Measurements from ENCODE around the gene RNF111. TPM values are rescaled to one million over a fixed set of nuclear protein-coding genes. Genes with fewer than 3 reads are reported as not detected.

The RNF111 gene
- total and polyA plus RNA-seq, 4 donors = 8.7 to 52.0 (median 19.5) TPM

GRCh38 chr15:59074607-59075006 is 87.1 kb downstream of the RNF111 start:
- no peaks in the 10 kb centered on the region for H3K4me1 ChIP-seq (ENCODE audit: control insufficient read depth in 5 of 5, insufficient read depth in 5 of 5, low read length in 5 of 5)
- WGBS, 2 donors = 92 to 94% methylated on average over 1 of the region's 1 CpG
- H3K9me3 ChIP-seq (ENCODE audit: control insufficient read depth in 4 of 4, insufficient read depth in 3 of 4, low read length in 3 of 4) = peaks cover 0 to 4% (median 1%) of the 10 kb centered on the region in 4 donors
- no peak overlapping the region for H3K9ac ChIP-seq (ENCODE audit: insufficient read depth in 1 of 2, low read length in 2 of 2)
- ATAC-seq (ENCODE audit: insufficient read depth, low FRiP score) (no peak), DNase-seq (no peak)
- TF ChIP-seq, protein P1, sequence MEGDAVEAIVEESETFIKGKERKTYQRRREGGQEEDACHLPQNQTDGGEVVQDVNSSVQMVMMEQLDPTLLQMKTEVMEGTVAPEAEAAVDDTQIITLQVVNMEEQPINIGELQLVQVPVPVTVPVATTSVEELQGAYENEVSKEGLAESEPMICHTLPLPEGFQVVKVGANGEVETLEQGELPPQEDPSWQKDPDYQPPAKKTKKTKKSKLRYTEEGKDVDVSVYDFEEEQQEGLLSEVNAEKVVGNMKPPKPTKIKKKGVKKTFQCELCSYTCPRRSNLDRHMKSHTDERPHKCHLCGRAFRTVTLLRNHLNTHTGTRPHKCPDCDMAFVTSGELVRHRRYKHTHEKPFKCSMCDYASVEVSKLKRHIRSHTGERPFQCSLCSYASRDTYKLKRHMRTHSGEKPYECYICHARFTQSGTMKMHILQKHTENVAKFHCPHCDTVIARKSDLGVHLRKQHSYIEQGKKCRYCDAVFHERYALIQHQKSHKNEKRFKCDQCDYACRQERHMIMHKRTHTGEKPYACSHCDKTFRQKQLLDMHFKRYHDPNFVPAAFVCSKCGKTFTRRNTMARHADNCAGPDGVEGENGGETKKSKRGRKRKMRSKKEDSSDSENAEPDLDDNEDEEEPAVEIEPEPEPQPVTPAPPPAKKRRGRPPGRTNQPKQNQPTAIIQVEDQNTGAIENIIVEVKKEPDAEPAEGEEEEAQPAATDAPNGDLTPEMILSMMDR (IDR thresholded peaks at IDR 0.05; ENCODE audit: control extremely low read depth, extremely low read depth) = no peak
- no peak overlapping the region for H3K27ac ChIP-seq (ENCODE audit: low read depth in 1 of 2, low read length in 1 of 2)
- H3K36me3 ChIP-seq (ENCODE audit: control insufficient read depth in 4 of 4, insufficient read depth in 4 of 4, low read length in 4 of 4) = peaks cover 10 to 24% (median 18%) of the 10 kb centered on the region in 4 donors
- H3K27me3 ChIP-seq (ENCODE audit: control insufficient read depth in 3 of 3, insufficient read depth in 3 of 3, low read length in 2 of 3) = no peaks in the 10 kb centered on the region
- H3K4me3 ChIP-seq = no peak overlapping the region

DNA sequence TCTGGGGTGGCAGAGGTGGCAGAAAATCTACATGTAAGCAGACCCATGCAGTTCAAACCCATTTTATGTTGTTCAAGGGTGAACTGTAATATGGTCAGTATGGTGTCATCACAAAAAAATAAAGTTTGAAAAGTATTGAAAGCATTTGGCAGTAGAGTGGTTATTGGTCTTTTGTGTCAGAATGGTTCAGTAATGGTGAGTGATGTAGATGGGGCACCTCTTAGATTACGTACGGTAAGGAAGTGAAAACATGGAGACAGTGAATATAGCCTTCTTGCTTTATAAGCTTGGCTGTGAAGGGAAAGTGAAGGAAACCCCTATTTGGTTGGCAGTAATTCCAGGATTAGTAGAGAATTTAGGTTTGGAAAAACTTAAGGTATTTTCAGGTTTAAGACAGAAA is 100.3 kb downstream of the RNF111 start:
- DNase-seq = no peak
- H3K36me3 ChIP-seq (ENCODE audit: control insufficient read depth in 4 of 4, insufficient read depth in 4 of 4, low read length in 4 of 4) = peaks cover 16 to 34% (median 25%) of the 10 kb centered on the region in 4 donors
- no peaks in the 10 kb centered on the region for H3K27me3 ChIP-seq (ENCODE audit: control insufficient read depth in 3 of 3, insufficient read depth in 3 of 3, low read length in 2 of 3)
- H3K4me3 ChIP-seq = no peak overlapping the region
- 97 to 100% methylated on average over 2 of the region's 2 CpGs for WGBS, 2 donors
- H3K9me3 ChIP-seq (ENCODE audit: control insufficient read depth in 4 of 4, insufficient read depth in 3 of 4, low read length in 3 of 4) = no peaks in the 10 kb centered on the region
- no peak overlapping the region for H3K9ac ChIP-seq (ENCODE audit: insufficient read depth in 1 of 2, low read length in 2 of 2)
- H3K27ac ChIP-seq (ENCODE audit: low read depth in 1 of 2, low read length in 1 of 2) = no peak overlapping the region
- TF ChIP-seq, protein P1 (IDR thresholded peaks at IDR 0.05; ENCODE audit: control extremely low read depth, extremely low read depth) = no peak
- ATAC-seq (ENCODE audit: insufficient read depth, low FRiP score) = no peak
- H3K4me1 ChIP-seq (ENCODE audit: control insufficient read depth in 5 of 5, insufficient read depth in 5 of 5, low read length in 5 of 5) = no peaks in the 10 kb centered on the region

GRCh38 chr15:59094077-59094476 is 106.6 kb downstream of the RNF111 start:
- ATAC-seq (ENCODE audit: insufficient read depth, low FRiP score) = no peak
- Histone ChIP-seq H3K27ac (ENCODE audit: low read depth in 1 of 2, low read length in 1 of 2) (no peak overlapping the region), H3K9ac (ENCODE audit: insufficient read depth in 1 of 2, low read length in 2 of 2) (no peak overlapping the region), H3K9me3 (ENCODE audit: control insufficient read depth in 4 of 4, insufficient read depth in 3 of 4, low read length in 3 of 4) (no peaks in the 10 kb centered on the region), H3K4me3 (no peak overlapping the region), H3K4me1 (ENCODE audit: control insufficient read depth in 5 of 5, insufficient read depth in 5 of 5, low read length in 5 of 5) (no peaks in the 10 kb centered on the region), H3K27me3 (ENCODE audit: control insufficient read depth in 3 of 3, insufficient read depth in 3 of 3, low read length in 2 of 3) (no peaks in the 10 kb centered on the region), H3K36me3 (ENCODE audit: control insufficient read depth in 4 of 4, insufficient read depth in 4 of 4, low read length in 4 of 4) (peaks cover 16 to 44% (median 23%) of the 10 kb centered on the region in 4 donors)
- TF ChIP-seq, protein P1 (IDR thresholded peaks at IDR 0.05; ENCODE audit: control extremely low read depth, extremely low read depth) = no peak
- WGBS, 2 donors = 89 to 93% methylated on average over 1 of the region's 1 CpG
- no peak for DNase-seq

GRCh38 chr15:59096429-59096828 is 109.0 kb downstream of the RNF111 start:
- H3K36me3 ChIP-seq (ENCODE audit: control insufficient read depth in 4 of 4, insufficient read depth in 4 of 4, low read length in 4 of 4) = peaks cover 17 to 35% (median 22%) of the 10 kb centered on the region in 4 donors
- H3K27ac ChIP-seq (ENCODE audit: low read depth in 1 of 2, low read length in 1 of 2) = no peak overlapping the region
- no peak for ATAC-seq (ENCODE audit: insufficient read depth, low FRiP score)
- no peaks in the 10 kb centered on the region for H3K27me3 ChIP-seq (ENCODE audit: control insufficient read depth in 3 of 3, insufficient read depth in 3 of 3, low read length in 2 of 3)
- H3K9me3 ChIP-seq (ENCODE audit: control insufficient read depth in 4 of 4, insufficient read depth in 3 of 4, low read length in 3 of 4) = no peaks in the 10 kb centered on the region
- DNase-seq = no peak
- no peaks in the 10 kb centered on the region for H3K4me1 ChIP-seq (ENCODE audit: control insufficient read depth in 5 of 5, insufficient read depth in 5 of 5, low read length in 5 of 5)
- H3K9ac ChIP-seq (ENCODE audit: insufficient read depth in 1 of 2, low read length in 2 of 2) = no peak overlapping the region
- 93 to 97% methylated on average over 3 of the region's 3 CpGs for WGBS, 2 donors
- H3K4me3 ChIP-seq = no peak overlapping the region
- TF ChIP-seq, protein P1 (IDR thresholded peaks at IDR 0.05; ENCODE audit: control extremely low read depth, extremely low read depth) = no peak
